ENCODE data around the gene PANK4.

DNA sequence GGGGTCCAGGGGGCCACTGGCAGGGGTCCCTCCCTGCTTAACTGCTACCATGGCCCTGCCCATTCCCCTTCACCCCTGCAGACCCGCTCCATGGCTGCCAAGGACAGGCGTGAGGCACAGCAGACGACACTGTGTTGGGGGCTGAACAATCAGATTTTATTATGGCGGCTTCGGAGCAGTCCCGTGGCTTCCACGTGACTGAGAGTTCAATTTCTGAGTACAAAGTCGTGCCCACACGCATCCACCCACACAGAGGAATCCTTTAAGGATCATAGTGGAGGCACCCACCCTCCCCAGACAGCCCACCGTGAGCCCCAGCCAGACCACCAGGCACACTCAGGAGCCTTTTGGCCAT, 2.2 kb upstream of the PANK4 start:
- TF ChIP-seq POLR2AphosphoS5 (IDR thresholded peaks at IDR 0.05), result no peak
- TF ChIP-seq, protein P1, sequence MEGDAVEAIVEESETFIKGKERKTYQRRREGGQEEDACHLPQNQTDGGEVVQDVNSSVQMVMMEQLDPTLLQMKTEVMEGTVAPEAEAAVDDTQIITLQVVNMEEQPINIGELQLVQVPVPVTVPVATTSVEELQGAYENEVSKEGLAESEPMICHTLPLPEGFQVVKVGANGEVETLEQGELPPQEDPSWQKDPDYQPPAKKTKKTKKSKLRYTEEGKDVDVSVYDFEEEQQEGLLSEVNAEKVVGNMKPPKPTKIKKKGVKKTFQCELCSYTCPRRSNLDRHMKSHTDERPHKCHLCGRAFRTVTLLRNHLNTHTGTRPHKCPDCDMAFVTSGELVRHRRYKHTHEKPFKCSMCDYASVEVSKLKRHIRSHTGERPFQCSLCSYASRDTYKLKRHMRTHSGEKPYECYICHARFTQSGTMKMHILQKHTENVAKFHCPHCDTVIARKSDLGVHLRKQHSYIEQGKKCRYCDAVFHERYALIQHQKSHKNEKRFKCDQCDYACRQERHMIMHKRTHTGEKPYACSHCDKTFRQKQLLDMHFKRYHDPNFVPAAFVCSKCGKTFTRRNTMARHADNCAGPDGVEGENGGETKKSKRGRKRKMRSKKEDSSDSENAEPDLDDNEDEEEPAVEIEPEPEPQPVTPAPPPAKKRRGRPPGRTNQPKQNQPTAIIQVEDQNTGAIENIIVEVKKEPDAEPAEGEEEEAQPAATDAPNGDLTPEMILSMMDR (IDR thresholded peaks at IDR 0.05), result no peak
